ENCODE measurements around the gene VIPR2.
"Not testable (repeated sequence)": the region's sequence is repeated elsewhere in the genome, so short reads cannot be mapped to it uniquely, and the experiment has no call there.

Gene VIPR2

GRCh38 chr7:159020987-159021386, 123.7 kb downstream of the VIPR2 start:
- no peak for DNase-seq

- no peak for DNase-seq
These were observed 125.6 kb downstream of the VIPR2 start for GRCh38 chr7:159019111-159019510.

GRCh38 chr7:159017741-159018140, 126.9 kb downstream of the VIPR2 start:
- no peak for DNase-seq

GRCh38 chr7:159017210-159017609, 127.5 kb downstream of the VIPR2 start:
- DNase-seq: no peak

GRCh38 chr7:159016591-159016990, 128.1 kb downstream of the VIPR2 start:
- DNase-seq: no peak

GRCh38 chr7:159015454-159016410, 128.9 kb downstream of the VIPR2 start:
- no peak for DNase-seq

- no peak for DNase-seq
These were observed 129.6 kb downstream of the VIPR2 start for GRCh38 chr7:159015081-159015453.

GRCh38 chr7:159014297-159015062, 130.2 kb downstream of the VIPR2 start:
- DNase-seq: no peak

GRCh38 chr7:159013825-159014289, 130.8 kb downstream of the VIPR2 start:
- DNase-seq: no peak

- DNase-seq: no peak
These were observed 131.4 kb downstream of the VIPR2 start for GRCh38 chr7:159013181-159013690.

GRCh38 chr7:159012353-159013069, 132.2 kb downstream of the VIPR2 start:
- DNase-seq: no peak

- DNase-seq: no peak
These were observed 133.0 kb downstream of the VIPR2 start for GRCh38 chr7:159011722-159012022.

- DNase-seq: no peak
These were observed 133.5 kb downstream of the VIPR2 start for GRCh38 chr7:159010937-159011721.

GRCh38 chr7:159010411-159010810, 134.3 kb downstream of the VIPR2 start:
- DNase-seq: no peak

- DNase-seq: no peak
These were observed 134.7 kb downstream of the VIPR2 start for GRCh38 chr7:159009951-159010350.

GRCh38 chr7:159008417-159008816, 136.2 kb downstream of the VIPR2 start:
- DNase-seq: no peak

GRCh38 chr7:159007996-159008389, 136.7 kb downstream of the VIPR2 start:
- DNase-seq: no peak

- no peak for DNase-seq
These were observed 137.2 kb downstream of the VIPR2 start for GRCh38 chr7:159007364-159007995.

GRCh38 chr7:159006610-159007130, 138.0 kb downstream of the VIPR2 start:
- no peak for DNase-seq

GRCh38 chr7:159006022-159006609, 138.6 kb downstream of the VIPR2 start:
- DNase-seq: not testable (repeated sequence)

- DNase-seq: no peak
These were observed 139.0 kb downstream of the VIPR2 start for GRCh38 chr7:159005618-159006017.
